GM18505 (cell line): ENCODE measurements around the gene REV1.
"Not testable (repeated sequence)": the region's sequence is repeated elsewhere in the genome, so short reads cannot be mapped to it uniquely, and the experiment has no call there.

Experiments used
- ATAC-seq: cut with Tn5 transposase; IDR thresholded peaks from one replicate; pipeline ENCODE4 v1.9.1; 2021; ENCODE audit not compliant: unreplicated experiment
- POLR2A ChIP-seq: IDR thresholded peaks from 4 replicates; pipeline ENCODE4 v1.6.1; 2011; ENCODE audit warnings: borderline replicate concordance; ENCODE audit not compliant: insufficient read depth, insufficient read length; ENCODE audit errors: extremely low read depth

Gene REV1

GRCh38 chr2:99489761-99490622 is at the start of gene REV1:
REV1 (minus strand) TSS chr2:99490017; CDS start chr2:99464975, 25,042 bp downstream.
- TF ChIP-seq POLR2A: peak; percentile 54
- peak; percentile 83 for ATAC-seq

- no peak for ATAC-seq
- TF ChIP-seq POLR2A: no peak
Observed at GRCh38 chr2:99537910-99538485, 48.2 kb upstream of the REV1 start.

- ATAC-seq: no peak
- no peak for TF ChIP-seq POLR2A
Observed at GRCh38 chr2:99524056-99524455, 34.2 kb upstream of the REV1 start.

- no peak for TF ChIP-seq POLR2A
- no peak for ATAC-seq
Observed at GRCh38 chr2:99522157-99522556, 32.3 kb upstream of the REV1 start.

GRCh38 chr2:99520813-99521212 is 31.0 kb upstream of the REV1 start:
- TF ChIP-seq POLR2A: no peak
- ATAC-seq: no peak

GRCh38 chr2:99520195-99520594 is 30.4 kb upstream of the REV1 start:
- no peak for TF ChIP-seq POLR2A
- no peak for ATAC-seq

- TF ChIP-seq POLR2A: no peak
- no peak for ATAC-seq
Observed at GRCh38 chr2:99514357-99514756, 24.5 kb upstream of the REV1 start.

GRCh38 chr2:99512181-99512591 is 22.4 kb upstream of the REV1 start:
- no peak for ATAC-seq
- TF ChIP-seq POLR2A: no peak

- no peak for TF ChIP-seq POLR2A
Observed at GRCh38 chr2:99509387-99509786, 19.6 kb upstream of the REV1 start.

GRCh38 chr2:99507937-99508818 is 18.4 kb upstream of the REV1 start:
- TF ChIP-seq POLR2A: no peak

More at GRCh38 chr2:99509387-99509786, 19.6 kb upstream of the REV1 start:
- ATAC-seq: no peak

GRCh38 chr2:99504844-99505584 is 15.2 kb upstream of the REV1 start:
- no peak for ATAC-seq
- TF ChIP-seq POLR2A: no peak

More at GRCh38 chr2:99507937-99508818, 18.4 kb upstream of the REV1 start:
- ATAC-seq: no peak

GRCh38 chr2:99503662-99504416 is 14.0 kb upstream of the REV1 start:
- not testable (repeated sequence) for ATAC-seq

- no peak for ATAC-seq
- no peak for TF ChIP-seq POLR2A
Observed at GRCh38 chr2:99496021-99496420, 6.2 kb upstream of the REV1 start.
